Measurements from ENCODE around the gene FAM3B.

DNA sequence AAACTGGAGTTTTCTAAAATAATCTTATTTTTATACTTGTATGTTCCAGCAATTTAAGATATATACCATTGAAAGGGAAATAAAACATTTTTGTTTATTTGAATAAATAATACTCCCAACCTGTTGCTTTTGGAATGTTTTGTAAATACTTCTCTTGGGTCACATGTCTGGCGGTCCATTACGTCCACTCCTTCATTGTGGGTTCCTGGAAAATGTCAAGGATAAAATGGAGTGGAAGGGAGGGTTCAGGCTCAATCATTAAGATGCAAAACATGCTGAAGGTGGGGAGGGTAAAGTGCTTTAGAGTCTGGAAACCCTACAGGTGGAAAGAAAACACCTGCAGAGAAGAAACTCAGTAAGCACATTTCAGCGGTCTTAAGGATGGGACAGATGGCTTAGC is 34.2 kb upstream of the FAM3B start:
- TF ChIP-seq SP1 (IDR thresholded peaks at IDR 0.05) (no peak), L3MBTL2 (conservative IDR thresholded peaks at IDR 0.05) (no peak), FOXM1 (IDR thresholded peaks at IDR 0.05; ENCODE audit: borderline replicate concordance) (no peak), LEF1 (IDR thresholded peaks at IDR 0.05; ENCODE audit: borderline replicate concordance) (no peak), NFRKB (IDR thresholded peaks at IDR 0.05) (no peak), BHLHE40 (IDR thresholded peaks at IDR 0.05; ENCODE audit: borderline replicate concordance) (no peak), SUZ12 (IDR thresholded peaks at IDR 0.05) (no peak), HDGF (IDR thresholded peaks at IDR 0.05; ENCODE audit: borderline replicate concordance) (no peak), TARDBP (IDR thresholded peaks at IDR 0.05) (no peak)

All from HEK293T (cell line).